PC-3 (cell line): ENCODE results near the gene AGO3.

Source experiments
- CTCF ChIP-seq: fragments of 300-600 bp; sonication (generic); conservative IDR thresholded peaks from 2 replicates; pipeline ENCODE4 v1.5.1; 2017; ENCODE audit warnings: antibody characterized with exemption, low read depth, mild to moderate bottlenecking, low read length
- EZH2 ChIP-seq: fragments of 300-600 bp; sonication (generic); IDR thresholded peaks from one replicate; pipeline ENCODE4 v1.6.1; 2017; ENCODE audit warnings: antibody characterized with exemption, mild to moderate bottlenecking, low read length; ENCODE audit not compliant: unreplicated experiment

- TF ChIP-seq CTCF: peak; percentile 53
- no peak for TF ChIP-seq EZH2
These were observed 165.9 kb downstream of the AGO3 start for GRCh38 chr1:36096500-36097432.
